HL-60 (cell line): ENCODE measurements around the gene MYRIP.

ENCODE experiments used
- DNase-seq, 2 experiments: peaks; one replicate each; pipeline ENCODE4 v3.0.0-alpha.2; 2010 to 2020; ENCODE audit warnings: low read depth in 1 of 2, low spot score in 1 of 2
- H3K27ac ChIP-seq: fragments of 250-450 bp; sonication (Bioruptor Pico); replicated peaks from 2 replicates; pipeline ENCODE4 v1.5.1; 2020; ENCODE audit warnings: mild to moderate bottlenecking, moderate library complexity
- H3K27me3 ChIP-seq: fragments of 250-450 bp; sonication (Bioruptor Pico); 2 replicates; pipeline ENCODE4 v1.5.1; 2021; ENCODE audit warnings: mild to moderate bottlenecking, moderate library complexity; ENCODE audit not compliant: insufficient read depth, poor library complexity, severe bottlenecking
- H3K4me3 ChIP-seq: replicated peaks from 2 replicates; pipeline ENCODE4 v1.5.1; 2011; ENCODE audit warnings: mild to moderate bottlenecking, control low read depth, low read length; ENCODE audit not compliant: insufficient read depth
- GABPA ChIP-seq: IDR thresholded peaks from 2 replicates; pipeline ENCODE4 v1.6.1; 2012; ENCODE audit warnings: low read depth
- POLR2AphosphoS5 ChIP-seq: IDR thresholded peaks from 2 replicates; pipeline ENCODE4 v1.6.1; 2012; ENCODE audit warnings: low read depth
- SPI1 ChIP-seq: IDR thresholded peaks from 2 replicates; pipeline ENCODE4 v1.6.1; 2012; ENCODE audit warnings: low read depth, mild to moderate bottlenecking, borderline replicate concordance
- TF ChIP-seq, protein P1 (sequence below): IDR thresholded peaks from one replicate; pipeline ENCODE4 v1.5.1; 2011; ENCODE audit warnings: low read length, control low read depth, inconsistent platforms; ENCODE audit not compliant: insufficient read depth
- TF ChIP-seq, protein P2 (sequence below): IDR thresholded peaks from 2 replicates; pipeline ENCODE4 v1.6.1; 2012; ENCODE audit warnings: low read depth; ENCODE audit not compliant: insufficient replicate concordance

The MYRIP gene

DNA sequence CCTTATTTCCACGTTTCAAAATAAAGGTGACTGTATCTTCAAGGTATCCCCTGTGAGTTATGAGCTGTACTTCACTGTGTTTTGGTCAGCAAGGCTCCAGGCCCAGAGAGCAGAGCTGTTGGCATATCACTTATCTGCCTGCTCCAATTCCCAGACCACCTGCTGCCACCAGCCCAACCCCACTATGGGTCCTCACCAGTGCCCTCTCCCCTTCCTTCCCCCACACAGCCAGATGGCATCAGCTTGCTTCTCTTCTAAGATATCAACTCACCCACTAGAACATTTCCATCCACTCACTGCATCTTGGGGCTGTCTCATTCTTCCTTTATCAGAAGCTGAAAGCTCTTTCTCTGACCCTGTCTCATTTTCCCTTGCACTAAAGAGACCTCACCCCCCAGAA is 363.2 kb downstream of the MYRIP start:
- DNase-seq, result no peak

DNA sequence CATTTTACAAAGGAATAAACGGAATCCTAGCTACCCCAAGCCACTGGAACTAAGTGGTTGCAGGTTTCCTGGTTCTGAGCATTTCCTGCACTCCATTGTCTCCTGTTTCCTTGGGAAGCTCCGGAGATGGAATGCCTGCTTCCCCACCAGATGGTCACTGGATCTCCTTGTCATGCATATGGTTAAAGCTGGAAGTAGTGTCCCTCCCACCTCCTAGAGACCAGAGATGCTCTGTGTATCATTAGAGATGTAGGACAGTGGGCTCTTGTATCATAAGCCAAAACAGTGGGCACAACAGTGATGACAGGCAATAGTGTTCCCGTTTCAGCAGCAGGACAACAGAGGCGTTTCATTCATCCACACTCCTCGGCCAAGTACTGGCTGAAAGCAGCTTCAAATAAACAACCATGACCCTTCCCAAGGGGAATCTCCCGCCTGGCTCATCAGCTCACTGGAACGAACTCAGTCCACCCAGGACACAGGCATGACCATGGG is 363.9 kb downstream of the MYRIP start:
- TF ChIP-seq, protein P1, sequence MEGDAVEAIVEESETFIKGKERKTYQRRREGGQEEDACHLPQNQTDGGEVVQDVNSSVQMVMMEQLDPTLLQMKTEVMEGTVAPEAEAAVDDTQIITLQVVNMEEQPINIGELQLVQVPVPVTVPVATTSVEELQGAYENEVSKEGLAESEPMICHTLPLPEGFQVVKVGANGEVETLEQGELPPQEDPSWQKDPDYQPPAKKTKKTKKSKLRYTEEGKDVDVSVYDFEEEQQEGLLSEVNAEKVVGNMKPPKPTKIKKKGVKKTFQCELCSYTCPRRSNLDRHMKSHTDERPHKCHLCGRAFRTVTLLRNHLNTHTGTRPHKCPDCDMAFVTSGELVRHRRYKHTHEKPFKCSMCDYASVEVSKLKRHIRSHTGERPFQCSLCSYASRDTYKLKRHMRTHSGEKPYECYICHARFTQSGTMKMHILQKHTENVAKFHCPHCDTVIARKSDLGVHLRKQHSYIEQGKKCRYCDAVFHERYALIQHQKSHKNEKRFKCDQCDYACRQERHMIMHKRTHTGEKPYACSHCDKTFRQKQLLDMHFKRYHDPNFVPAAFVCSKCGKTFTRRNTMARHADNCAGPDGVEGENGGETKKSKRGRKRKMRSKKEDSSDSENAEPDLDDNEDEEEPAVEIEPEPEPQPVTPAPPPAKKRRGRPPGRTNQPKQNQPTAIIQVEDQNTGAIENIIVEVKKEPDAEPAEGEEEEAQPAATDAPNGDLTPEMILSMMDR, result no peak
- TF ChIP-seq SPI1 (no peak), POLR2AphosphoS5 (no peak), GABPA (no peak)
- TF ChIP-seq, protein P2, sequence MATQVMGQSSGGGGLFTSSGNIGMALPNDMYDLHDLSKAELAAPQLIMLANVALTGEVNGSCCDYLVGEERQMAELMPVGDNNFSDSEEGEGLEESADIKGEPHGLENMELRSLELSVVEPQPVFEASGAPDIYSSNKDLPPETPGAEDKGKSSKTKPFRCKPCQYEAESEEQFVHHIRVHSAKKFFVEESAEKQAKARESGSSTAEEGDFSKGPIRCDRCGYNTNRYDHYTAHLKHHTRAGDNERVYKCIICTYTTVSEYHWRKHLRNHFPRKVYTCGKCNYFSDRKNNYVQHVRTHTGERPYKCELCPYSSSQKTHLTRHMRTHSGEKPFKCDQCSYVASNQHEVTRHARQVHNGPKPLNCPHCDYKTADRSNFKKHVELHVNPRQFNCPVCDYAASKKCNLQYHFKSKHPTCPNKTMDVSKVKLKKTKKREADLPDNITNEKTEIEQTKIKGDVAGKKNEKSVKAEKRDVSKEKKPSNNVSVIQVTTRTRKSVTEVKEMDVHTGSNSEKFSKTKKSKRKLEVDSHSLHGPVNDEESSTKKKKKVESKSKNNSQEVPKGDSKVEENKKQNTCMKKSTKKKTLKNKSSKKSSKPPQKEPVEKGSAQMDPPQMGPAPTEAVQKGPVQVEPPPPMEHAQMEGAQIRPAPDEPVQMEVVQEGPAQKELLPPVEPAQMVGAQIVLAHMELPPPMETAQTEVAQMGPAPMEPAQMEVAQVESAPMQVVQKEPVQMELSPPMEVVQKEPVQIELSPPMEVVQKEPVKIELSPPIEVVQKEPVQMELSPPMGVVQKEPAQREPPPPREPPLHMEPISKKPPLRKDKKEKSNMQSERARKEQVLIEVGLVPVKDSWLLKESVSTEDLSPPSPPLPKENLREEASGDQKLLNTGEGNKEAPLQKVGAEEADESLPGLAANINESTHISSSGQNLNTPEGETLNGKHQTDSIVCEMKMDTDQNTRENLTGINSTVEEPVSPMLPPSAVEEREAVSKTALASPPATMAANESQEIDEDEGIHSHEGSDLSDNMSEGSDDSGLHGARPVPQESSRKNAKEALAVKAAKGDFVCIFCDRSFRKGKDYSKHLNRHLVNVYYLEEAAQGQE, result no peak
- DNase-seq, result no peak
- Histone ChIP-seq H3K27ac (no peak overlapping the region), H3K4me3 (no peak overlapping the region), H3K27me3 (no peaks in the 10 kb centered on the region)

More for the DNA sequence above, 363.2 kb downstream of the MYRIP start:
- no peaks in the 10 kb centered on the region for H3K27me3 ChIP-seq
- TF ChIP-seq POLR2AphosphoS5 (no peak), GABPA (no peak), SPI1 (no peak)
- TF ChIP-seq, protein P1, result no peak
- TF ChIP-seq, protein P2, result no peak
- no peak overlapping the region for H3K4me3 ChIP-seq
- H3K27ac ChIP-seq, result no peak overlapping the region

DNA sequence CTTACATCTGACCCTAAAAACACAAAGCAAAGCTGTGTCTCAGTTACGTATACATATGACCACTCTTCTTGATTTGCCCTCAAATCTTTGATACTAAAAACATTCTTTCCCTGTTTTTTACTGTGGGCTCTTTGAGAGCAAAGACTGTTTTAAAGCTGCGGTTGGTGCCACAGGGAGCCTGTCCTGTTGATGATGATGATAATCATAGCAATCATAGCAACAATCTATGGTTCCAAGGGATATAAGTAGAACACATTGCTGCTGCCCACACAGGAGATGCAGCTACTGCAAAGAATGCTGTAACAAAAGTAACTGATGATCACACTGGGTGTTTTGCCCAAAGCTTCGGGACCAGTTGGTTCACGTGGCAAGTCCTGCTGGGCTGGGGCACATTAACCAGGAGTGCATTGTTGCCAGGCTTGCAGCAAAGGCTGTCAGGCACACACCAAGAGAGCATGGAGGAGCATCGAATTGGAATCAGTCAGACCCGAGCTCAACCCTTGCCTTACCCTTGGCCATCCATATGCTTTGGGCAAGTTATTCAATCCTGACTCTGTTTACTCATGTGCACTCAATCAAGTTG is 368.7 kb downstream of the MYRIP start:
- Histone ChIP-seq H3K27me3 (no peaks in the 10 kb centered on the region), H3K27ac (no peak overlapping the region), H3K4me3 (no peak overlapping the region)
- no peak for DNase-seq
- TF ChIP-seq SPI1, result no peak
- TF ChIP-seq, protein P1, result no peak
- TF ChIP-seq GABPA, result no peak
- no peak for TF ChIP-seq POLR2AphosphoS5
- TF ChIP-seq, protein P2, result no peak
